Tibial nerve (tissue), 4 donors: ENCODE data around the gene RALGAPB. TPM values are rescaled to one million over a fixed set of nuclear protein-coding genes. Genes with fewer than 3 reads are reported as not detected.
A peak's percentile ranks its signal among the peaks of the same experiment; 100 is the strongest.

Source experiments
- DNase-seq, 2 donors: peaks; one replicate each; pipeline ENCODE4 v3.0.0-alpha.2; 2019; ENCODE audit warnings: low spot score in 2 of 2
- H3K27ac ChIP-seq, 4 donors: fragments of 200-600 bp; sonication (generic) in 3 of 4; one replicate each; pipeline ENCODE4 v1.5.1; 2017 to 2019; ENCODE audit warnings: mild to moderate bottlenecking in 1 of 4
- H3K27me3 ChIP-seq, 2 donors: fragments of 200-600 bp; sonication (generic) in 1 of 2; one replicate each; pipeline versions ENCODE4 v1.5.1 to v1.6.0; 2017 to 2019
- H3K36me3 ChIP-seq, 3 donors: fragments of 200-600 bp; sonication (generic); one replicate each; pipeline ENCODE4 v1.5.1; 2018 to 2019
- H3K4me1 ChIP-seq, 4 donors: fragments of 200-600 bp; sonication (generic) in 3 of 4; one replicate each; pipeline ENCODE4 v1.5.1; 2017 to 2019
- H3K4me3 ChIP-seq, 4 donors: fragments of 200-600 bp; sonication (generic) in 3 of 4; one replicate each; pipeline ENCODE4 v1.5.1; 2017 to 2019; ENCODE audit warnings: mild to moderate bottlenecking in 1 of 4, moderate library complexity in 1 of 4
- H3K9me3 ChIP-seq, 4 donors: fragments of 200-600 bp; sonication (generic) in 3 of 4; one replicate each; pipeline ENCODE4 v1.5.1; 2017 to 2019
- EP300 ChIP-seq, 2 donors: sonication (generic); formaldehyde crosslinking; IDR thresholded peaks; one replicate each; pipeline ENCODE4 v1.6.1; 2017; ENCODE audit warnings: antibody characterized with exemption in 2 of 2, mild to moderate bottlenecking in 1 of 2
- POLR2A ChIP-seq, 2 donors: fragments of 450-650 bp; IDR thresholded peaks; one replicate each; pipeline ENCODE4 v1.6.1; 2017; ENCODE audit warnings: antibody characterized with exemption in 2 of 2, mild to moderate bottlenecking in 2 of 2, moderate library complexity in 2 of 2
- WGBS, 2 donors: methylation state at CpG; one replicate each; pipeline ENCODE4 v1.1.5; 2018; 5-methylcytosine and 5-hydroxymethylcytosine counted together
- small RNA-seq: library from RNA; depleted of rRNA; stranded (forward); fragments of <200 nt; gene quantifications from one replicate; pipeline ENCODE3, GENCODE V24; 2016
- total RNA-seq, 4 donors: library from RNA; depleted of rRNA; stranded (reverse); fragments of >200 nt; gene quantifications; one replicate each; pipeline ENCODE4 v1.1.0, GENCODE V29; 2016
- TF ChIP-seq, protein P1 (sequence below), 5 experiments: fragments of 200-600 bp in 3 of 5; fragments of 450-650 bp in 2 of 5; sonication (generic) in 3 of 5; IDR thresholded peaks; one replicate each; pipeline ENCODE4 v1.5.1; 2016 to 2019; ENCODE audit warnings: antibody characterized with exemption in 5 of 5, mild to moderate bottlenecking in 3 of 5, moderate library complexity in 2 of 5

The RALGAPB gene
- total RNA-seq, 4 donors from 2014 or later: 33.9 to 45.9 (median 44.3) TPM

- TF ChIP-seq EP300 (IDR thresholded peaks at IDR 0.05) (no peak), POLR2A (IDR thresholded peaks at IDR 0.05) (no peak)
- TF ChIP-seq, protein P1, sequence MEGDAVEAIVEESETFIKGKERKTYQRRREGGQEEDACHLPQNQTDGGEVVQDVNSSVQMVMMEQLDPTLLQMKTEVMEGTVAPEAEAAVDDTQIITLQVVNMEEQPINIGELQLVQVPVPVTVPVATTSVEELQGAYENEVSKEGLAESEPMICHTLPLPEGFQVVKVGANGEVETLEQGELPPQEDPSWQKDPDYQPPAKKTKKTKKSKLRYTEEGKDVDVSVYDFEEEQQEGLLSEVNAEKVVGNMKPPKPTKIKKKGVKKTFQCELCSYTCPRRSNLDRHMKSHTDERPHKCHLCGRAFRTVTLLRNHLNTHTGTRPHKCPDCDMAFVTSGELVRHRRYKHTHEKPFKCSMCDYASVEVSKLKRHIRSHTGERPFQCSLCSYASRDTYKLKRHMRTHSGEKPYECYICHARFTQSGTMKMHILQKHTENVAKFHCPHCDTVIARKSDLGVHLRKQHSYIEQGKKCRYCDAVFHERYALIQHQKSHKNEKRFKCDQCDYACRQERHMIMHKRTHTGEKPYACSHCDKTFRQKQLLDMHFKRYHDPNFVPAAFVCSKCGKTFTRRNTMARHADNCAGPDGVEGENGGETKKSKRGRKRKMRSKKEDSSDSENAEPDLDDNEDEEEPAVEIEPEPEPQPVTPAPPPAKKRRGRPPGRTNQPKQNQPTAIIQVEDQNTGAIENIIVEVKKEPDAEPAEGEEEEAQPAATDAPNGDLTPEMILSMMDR (IDR thresholded peaks at IDR 0.05): no peak
- no peak for DNase-seq
- no peak overlapping the region for H3K27ac ChIP-seq
- H3K36me3 ChIP-seq: no peaks in the 10 kb centered on the region
- no peaks in the 10 kb centered on the region for H3K27me3 ChIP-seq
- no peaks in the 10 kb centered on the region for H3K4me1 ChIP-seq
- 80 to 82% methylated on average over 2 of the region's 2 CpGs for WGBS, 2 donors
- no peak overlapping the region for H3K4me3 ChIP-seq
- H3K9me3 ChIP-seq: peaks cover 0 to 17% (median 0%) of the 10 kb centered on the region in 4 donors
Measured at GRCh38 chr20:38624084-38624483, 151.4 kb downstream of the RALGAPB start.

GRCh38 chr20:38625896-38626295, 153.3 kb downstream of the RALGAPB start:
- Histone ChIP-seq H3K27ac (no peak overlapping the region), H3K4me1 (no peaks in the 10 kb centered on the region), H3K27me3 (no peaks in the 10 kb centered on the region), H3K4me3 (no peak overlapping the region), H3K9me3 (peaks cover 0 to 17% (median 0%) of the 10 kb centered on the region in 4 donors), H3K36me3 (no peaks in the 10 kb centered on the region)
- TF ChIP-seq EP300 (IDR thresholded peaks at IDR 0.05) (no peak), POLR2A (IDR thresholded peaks at IDR 0.05) (no peak)
- TF ChIP-seq, protein P1 (IDR thresholded peaks at IDR 0.05): no peak
- DNase-seq: no peak

DNA sequence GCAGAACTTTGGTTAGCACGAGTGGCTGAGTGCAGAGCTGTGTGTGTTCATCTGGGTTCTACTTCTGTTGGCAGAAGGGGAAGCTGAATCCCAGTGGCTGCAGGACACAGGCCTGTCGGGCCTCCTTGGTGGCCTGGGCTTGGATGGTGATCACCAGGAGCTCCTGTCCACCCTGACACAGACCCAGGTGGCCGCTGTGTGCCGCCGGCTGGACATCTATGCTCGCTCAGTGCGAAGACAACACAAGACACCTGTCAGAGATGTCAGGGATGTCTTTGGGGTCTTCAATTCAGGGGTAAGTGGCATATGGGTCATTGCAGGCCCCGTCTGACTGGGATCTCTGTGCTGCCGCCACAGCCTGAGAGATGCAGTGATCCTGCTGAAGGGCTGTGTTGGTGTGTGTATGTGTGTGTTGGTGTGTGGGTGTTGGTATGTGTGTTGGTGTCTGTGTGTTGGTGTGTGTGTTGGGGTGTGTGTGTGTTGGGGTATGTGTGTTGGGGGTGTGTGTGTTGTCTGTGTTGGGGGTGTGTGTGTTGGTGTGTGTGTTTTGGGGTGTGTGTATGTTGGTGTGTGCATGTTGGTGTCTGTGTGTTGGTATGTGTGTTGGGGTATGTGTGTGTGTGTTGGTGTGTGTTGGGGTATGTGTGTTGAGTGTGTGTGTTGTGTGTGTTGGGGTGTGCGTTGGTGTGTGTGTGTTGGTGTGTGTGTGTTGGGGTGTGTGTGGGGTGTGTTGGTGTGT, 154.4 kb downstream of the RALGAPB start:
- H3K36me3 ChIP-seq: no peaks in the 10 kb centered on the region
- no peaks in the 10 kb centered on the region for H3K27me3 ChIP-seq
- no peak overlapping the region for H3K4me3 ChIP-seq
- no peaks in the 10 kb centered on the region for H3K4me1 ChIP-seq
- DNase-seq: no peak
- no peak overlapping the region for H3K27ac ChIP-seq
- H3K9me3 ChIP-seq: peaks cover 0 to 17% (median 0%) of the 10 kb centered on the region in 4 donors
- TF ChIP-seq, protein P1 (IDR thresholded peaks at IDR 0.05): no peak
- TF ChIP-seq POLR2A (IDR thresholded peaks at IDR 0.05) (no peak), EP300 (IDR thresholded peaks at IDR 0.05) (no peak)
- WGBS, 2 donors: 78 to 87% methylated on average over 10 of the region's 10 CpGs

Small RNAs within 50 kb of the gene (small RNA-seq; reads per million reads assigned to genes)
- not detected for gene MIR548O2
- gene RF00056: not detected
- gene SNORA60: 28.2 reads per million, percentile 93 among the genes with 10 or more reads in this experiment
- gene SNORA71A: 3.7 reads per million, percentile 79 among the genes with 10 or more reads in this experiment
- 5.7 reads per million, percentile 85 among the genes with 10 or more reads in this experiment for gene SNORA71B
- not detected for gene SNORA71C
- 269 reads per million, percentile 97 among the genes with 10 or more reads in this experiment for gene SNORA71D
- gene SNORA71E: not detected

Other genes starting within 250 kb of the RALGAPB start
- gene KIAA1755, start 212.1 kb upstream of the RALGAPB start, total RNA-seq: 10 to 100 TPM; 12.0 to 36.3 (median 23.1) TPM
- under 1 TPM in 1 of 4 donors, not detected in 3; 0.84 TPM for gene BPI, start 168.7 kb upstream of the RALGAPB start, total RNA-seq
- 10 to 100 TPM in 1 of 4 donors, 1 to 10 TPM in 1, not detected in 2; 2.2 to 30.0 TPM for gene LBP, start 126.4 kb upstream of the RALGAPB start, total RNA-seq
- gene SNHG17, start 37.5 kb upstream of the RALGAPB start, total RNA-seq: 10 to 100 TPM; 16.4 to 60.9 (median 34.3) TPM
- not detected for gene ADIG, start 108.4 kb downstream of the RALGAPB start, total RNA-seq
- gene ARHGAP40, start 129.0 kb downstream of the RALGAPB start, total RNA-seq: not detected